ENCODE results near the gene BMPR1A.

DNA sequence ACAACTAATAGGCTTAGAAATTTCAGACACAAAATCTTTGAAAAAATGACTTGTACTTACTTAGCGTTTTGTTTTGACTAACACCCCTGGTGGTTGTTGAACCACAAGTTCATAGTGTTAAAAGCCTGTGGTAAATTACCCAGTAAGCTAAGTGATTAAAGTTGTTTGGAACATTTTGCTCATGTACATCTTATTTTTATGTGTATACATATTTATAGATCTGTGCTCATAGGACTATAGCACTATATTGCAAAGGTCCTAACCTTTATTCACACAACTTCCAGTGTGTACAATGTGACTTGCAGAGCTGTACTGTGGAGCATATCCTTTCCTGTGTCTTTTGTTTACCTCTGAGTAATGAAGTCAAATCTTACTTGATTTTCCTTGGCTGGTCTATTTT lies 79.6 kb downstream of the BMPR1A start:
- TF ChIP-seq RAD21 (IDR thresholded peaks at IDR 0.05) (no peak), JUND (IDR thresholded peaks at IDR 0.05) (no peak), SP1 (IDR thresholded peaks at IDR 0.05) (no peak), YY1 (IDR thresholded peaks at IDR 0.05) (no peak), TAF1 (conservative IDR thresholded peaks at IDR 0.05) (no peak), GABPA (IDR thresholded peaks at IDR 0.05 in 1 of 2, conservative IDR thresholded peaks at IDR 0.05 in 1 of 2) (no peak)
- TF ChIP-seq, protein P1, sequence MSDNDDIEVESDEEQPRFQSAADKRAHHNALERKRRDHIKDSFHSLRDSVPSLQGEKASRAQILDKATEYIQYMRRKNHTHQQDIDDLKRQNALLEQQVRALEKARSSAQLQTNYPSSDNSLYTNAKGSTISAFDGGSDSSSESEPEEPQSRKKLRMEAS (IDR thresholded peaks at IDR 0.05) = no peak
- TF ChIP-seq, protein P2, sequence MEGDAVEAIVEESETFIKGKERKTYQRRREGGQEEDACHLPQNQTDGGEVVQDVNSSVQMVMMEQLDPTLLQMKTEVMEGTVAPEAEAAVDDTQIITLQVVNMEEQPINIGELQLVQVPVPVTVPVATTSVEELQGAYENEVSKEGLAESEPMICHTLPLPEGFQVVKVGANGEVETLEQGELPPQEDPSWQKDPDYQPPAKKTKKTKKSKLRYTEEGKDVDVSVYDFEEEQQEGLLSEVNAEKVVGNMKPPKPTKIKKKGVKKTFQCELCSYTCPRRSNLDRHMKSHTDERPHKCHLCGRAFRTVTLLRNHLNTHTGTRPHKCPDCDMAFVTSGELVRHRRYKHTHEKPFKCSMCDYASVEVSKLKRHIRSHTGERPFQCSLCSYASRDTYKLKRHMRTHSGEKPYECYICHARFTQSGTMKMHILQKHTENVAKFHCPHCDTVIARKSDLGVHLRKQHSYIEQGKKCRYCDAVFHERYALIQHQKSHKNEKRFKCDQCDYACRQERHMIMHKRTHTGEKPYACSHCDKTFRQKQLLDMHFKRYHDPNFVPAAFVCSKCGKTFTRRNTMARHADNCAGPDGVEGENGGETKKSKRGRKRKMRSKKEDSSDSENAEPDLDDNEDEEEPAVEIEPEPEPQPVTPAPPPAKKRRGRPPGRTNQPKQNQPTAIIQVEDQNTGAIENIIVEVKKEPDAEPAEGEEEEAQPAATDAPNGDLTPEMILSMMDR (IDR thresholded peaks at IDR 0.05; ENCODE audit: low read depth, low read length, missing input control) = no peak
- TF ChIP-seq, protein P3, sequence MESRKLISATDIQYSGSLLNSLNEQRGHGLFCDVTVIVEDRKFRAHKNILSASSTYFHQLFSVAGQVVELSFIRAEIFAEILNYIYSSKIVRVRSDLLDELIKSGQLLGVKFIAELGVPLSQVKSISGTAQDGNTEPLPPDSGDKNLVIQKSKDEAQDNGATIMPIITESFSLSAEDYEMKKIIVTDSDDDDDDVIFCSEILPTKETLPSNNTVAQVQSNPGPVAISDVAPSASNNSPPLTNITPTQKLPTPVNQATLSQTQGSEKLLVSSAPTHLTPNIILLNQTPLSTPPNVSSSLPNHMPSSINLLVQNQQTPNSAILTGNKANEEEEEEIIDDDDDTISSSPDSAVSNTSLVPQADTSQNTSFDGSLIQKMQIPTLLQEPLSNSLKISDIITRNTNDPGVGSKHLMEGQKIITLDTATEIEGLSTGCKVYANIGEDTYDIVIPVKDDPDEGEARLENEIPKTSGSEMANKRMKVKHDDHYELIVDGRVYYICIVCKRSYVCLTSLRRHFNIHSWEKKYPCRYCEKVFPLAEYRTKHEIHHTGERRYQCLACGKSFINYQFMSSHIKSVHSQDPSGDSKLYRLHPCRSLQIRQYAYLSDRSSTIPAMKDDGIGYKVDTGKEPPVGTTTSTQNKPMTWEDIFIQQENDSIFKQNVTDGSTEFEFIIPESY (IDR thresholded peaks at IDR 0.05) = no peak
- TF ChIP-seq, protein P4, sequence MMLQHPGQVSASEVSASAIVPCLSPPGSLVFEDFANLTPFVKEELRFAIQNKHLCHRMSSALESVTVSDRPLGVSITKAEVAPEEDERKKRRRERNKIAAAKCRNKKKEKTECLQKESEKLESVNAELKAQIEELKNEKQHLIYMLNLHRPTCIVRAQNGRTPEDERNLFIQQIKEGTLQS (IDR thresholded peaks at IDR 0.05) = no peak
- TF ChIP-seq, protein P5, sequence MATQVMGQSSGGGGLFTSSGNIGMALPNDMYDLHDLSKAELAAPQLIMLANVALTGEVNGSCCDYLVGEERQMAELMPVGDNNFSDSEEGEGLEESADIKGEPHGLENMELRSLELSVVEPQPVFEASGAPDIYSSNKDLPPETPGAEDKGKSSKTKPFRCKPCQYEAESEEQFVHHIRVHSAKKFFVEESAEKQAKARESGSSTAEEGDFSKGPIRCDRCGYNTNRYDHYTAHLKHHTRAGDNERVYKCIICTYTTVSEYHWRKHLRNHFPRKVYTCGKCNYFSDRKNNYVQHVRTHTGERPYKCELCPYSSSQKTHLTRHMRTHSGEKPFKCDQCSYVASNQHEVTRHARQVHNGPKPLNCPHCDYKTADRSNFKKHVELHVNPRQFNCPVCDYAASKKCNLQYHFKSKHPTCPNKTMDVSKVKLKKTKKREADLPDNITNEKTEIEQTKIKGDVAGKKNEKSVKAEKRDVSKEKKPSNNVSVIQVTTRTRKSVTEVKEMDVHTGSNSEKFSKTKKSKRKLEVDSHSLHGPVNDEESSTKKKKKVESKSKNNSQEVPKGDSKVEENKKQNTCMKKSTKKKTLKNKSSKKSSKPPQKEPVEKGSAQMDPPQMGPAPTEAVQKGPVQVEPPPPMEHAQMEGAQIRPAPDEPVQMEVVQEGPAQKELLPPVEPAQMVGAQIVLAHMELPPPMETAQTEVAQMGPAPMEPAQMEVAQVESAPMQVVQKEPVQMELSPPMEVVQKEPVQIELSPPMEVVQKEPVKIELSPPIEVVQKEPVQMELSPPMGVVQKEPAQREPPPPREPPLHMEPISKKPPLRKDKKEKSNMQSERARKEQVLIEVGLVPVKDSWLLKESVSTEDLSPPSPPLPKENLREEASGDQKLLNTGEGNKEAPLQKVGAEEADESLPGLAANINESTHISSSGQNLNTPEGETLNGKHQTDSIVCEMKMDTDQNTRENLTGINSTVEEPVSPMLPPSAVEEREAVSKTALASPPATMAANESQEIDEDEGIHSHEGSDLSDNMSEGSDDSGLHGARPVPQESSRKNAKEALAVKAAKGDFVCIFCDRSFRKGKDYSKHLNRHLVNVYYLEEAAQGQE (IDR thresholded peaks at IDR 0.05) = no peak
